Hepatocyte (in vitro differentiated cells): ENCODE measurements around the gene KDM6A.

ENCODE experiments used
- CTCF ChIP-seq: fragments of 200-600 bp; sonication (generic); IDR thresholded peaks from 2 replicates; pipeline ENCODE4 v1.5.1; 2016; ENCODE audit warnings: antibody characterized with exemption, mild to moderate bottlenecking; ENCODE audit not compliant: poor library complexity
- EZH2 ChIP-seq: fragments of 200-600 bp; sonication (generic); IDR thresholded peaks from 2 replicates; pipeline ENCODE4 v1.6.1; 2016; ENCODE audit warnings: antibody characterized with exemption, mild to moderate bottlenecking, borderline replicate concordance
- EZH2phosphoT487 ChIP-seq: fragments of 200-600 bp; sonication (generic); IDR thresholded peaks from one replicate; pipeline ENCODE4 v1.6.1; 2018; ENCODE audit warnings: antibody characterized with exemption, mild to moderate bottlenecking, low read depth, moderate library complexity; ENCODE audit not compliant: unreplicated experiment, severe bottlenecking

GRCh38 chrX:44842550-44843317 is 30.3 kb upstream of the KDM6A start:
- TF ChIP-seq CTCF (no peak), EZH2 (no peak), EZH2phosphoT487 (no peak)
